ENCODE measurements around the gene RAB6D.
"Not testable (repeated sequence)": the region's sequence is repeated elsewhere in the genome, so short reads cannot be mapped to it uniquely, and the experiment has no call there.

DNA sequence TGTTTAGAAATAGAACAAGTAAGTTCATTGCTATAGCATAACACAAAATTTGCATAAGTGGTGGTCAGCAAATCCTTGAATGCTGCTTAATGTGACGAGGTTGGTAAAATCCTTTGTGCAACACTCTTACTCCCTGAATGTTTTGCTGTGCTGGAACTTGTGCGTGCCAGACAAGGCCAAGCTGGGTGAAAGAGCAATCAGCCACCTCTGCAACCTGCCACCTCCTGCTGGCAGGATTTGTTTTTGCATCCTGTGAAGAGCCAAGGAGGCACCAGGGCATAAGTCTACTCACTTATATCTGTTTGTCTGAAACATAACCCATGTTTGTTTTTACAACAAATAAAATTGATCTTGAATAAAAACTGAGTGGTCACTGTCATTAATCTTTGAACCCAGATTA, 53.0 kb downstream of the RAB6D start:
- TF ChIP-seq EZH2phosphoT487 (IDR thresholded peaks at IDR 0.05; ENCODE audit: borderline replicate concordance, low read depth, low read length) = not testable (repeated sequence)
- TF ChIP-seq, protein P1, sequence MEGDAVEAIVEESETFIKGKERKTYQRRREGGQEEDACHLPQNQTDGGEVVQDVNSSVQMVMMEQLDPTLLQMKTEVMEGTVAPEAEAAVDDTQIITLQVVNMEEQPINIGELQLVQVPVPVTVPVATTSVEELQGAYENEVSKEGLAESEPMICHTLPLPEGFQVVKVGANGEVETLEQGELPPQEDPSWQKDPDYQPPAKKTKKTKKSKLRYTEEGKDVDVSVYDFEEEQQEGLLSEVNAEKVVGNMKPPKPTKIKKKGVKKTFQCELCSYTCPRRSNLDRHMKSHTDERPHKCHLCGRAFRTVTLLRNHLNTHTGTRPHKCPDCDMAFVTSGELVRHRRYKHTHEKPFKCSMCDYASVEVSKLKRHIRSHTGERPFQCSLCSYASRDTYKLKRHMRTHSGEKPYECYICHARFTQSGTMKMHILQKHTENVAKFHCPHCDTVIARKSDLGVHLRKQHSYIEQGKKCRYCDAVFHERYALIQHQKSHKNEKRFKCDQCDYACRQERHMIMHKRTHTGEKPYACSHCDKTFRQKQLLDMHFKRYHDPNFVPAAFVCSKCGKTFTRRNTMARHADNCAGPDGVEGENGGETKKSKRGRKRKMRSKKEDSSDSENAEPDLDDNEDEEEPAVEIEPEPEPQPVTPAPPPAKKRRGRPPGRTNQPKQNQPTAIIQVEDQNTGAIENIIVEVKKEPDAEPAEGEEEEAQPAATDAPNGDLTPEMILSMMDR (conservative IDR thresholded peaks at IDR 0.05; ENCODE audit: low read length) = peak; percentile 36

Measured in OCI-LY7 (cell line).